Central memory CD4-positive, alpha-beta T cell (primary cell): ENCODE data around the gene TMEM87A.

ENCODE experiments used
- DNase-seq: peaks from one replicate; pipeline ENCODE4 v3.0.0; 2022

Gene TMEM87A

GRCh38 chr15:42202653-42203052 is 70.6 kb downstream of the TMEM87A start:
- DNase-seq = no peak

- DNase-seq = no peak
Measured at GRCh38 chr15:42201801-42202200, 71.4 kb downstream of the TMEM87A start.

- DNase-seq = no peak
Measured at GRCh38 chr15:42199126-42199525, 74.1 kb downstream of the TMEM87A start.

- no peak for DNase-seq
Measured at GRCh38 chr15:42198516-42198915, 74.7 kb downstream of the TMEM87A start.

- DNase-seq = no peak
Measured at GRCh38 chr15:42194513-42194912, 78.7 kb downstream of the TMEM87A start.

- no peak for DNase-seq
Measured at GRCh38 chr15:42193383-42193782, 79.8 kb downstream of the TMEM87A start.

GRCh38 chr15:42191610-42192346 is 81.5 kb downstream of the TMEM87A start:
- DNase-seq = no peak

GRCh38 chr15:42190370-42190769 is 82.9 kb downstream of the TMEM87A start:
- no peak for DNase-seq

GRCh38 chr15:42185801-42186200 is 87.4 kb downstream of the TMEM87A start:
- DNase-seq = no peak

- DNase-seq = no peak
Measured at GRCh38 chr15:42184736-42185135, 88.5 kb downstream of the TMEM87A start.

GRCh38 chr15:42184296-42184695 is 88.9 kb downstream of the TMEM87A start:
- no peak for DNase-seq

- DNase-seq = no peak
Measured at GRCh38 chr15:42182961-42183360, 90.3 kb downstream of the TMEM87A start.

GRCh38 chr15:42182328-42182886 is 90.8 kb downstream of the TMEM87A start:
- no peak for DNase-seq

GRCh38 chr15:42178056-42178455 is 95.2 kb downstream of the TMEM87A start:
- no peak for DNase-seq

- DNase-seq = no peak
Measured at GRCh38 chr15:42175671-42176070, 97.6 kb downstream of the TMEM87A start.

GRCh38 chr15:42172475-42172874 is 100.8 kb downstream of the TMEM87A start:
- no peak for DNase-seq

- no peak for DNase-seq
Measured at GRCh38 chr15:42171795-42172194, 101.4 kb downstream of the TMEM87A start.

GRCh38 chr15:42171122-42171521 is 102.1 kb downstream of the TMEM87A start:
- no peak for DNase-seq

GRCh38 chr15:42166225-42166940 is 106.8 kb downstream of the TMEM87A start:
- no peak for DNase-seq

GRCh38 chr15:42165106-42165505 is 108.1 kb downstream of the TMEM87A start:
- DNase-seq = no peak

GRCh38 chr15:42163947-42164550 is 109.2 kb downstream of the TMEM87A start:
- no peak for DNase-seq

GRCh38 chr15:42163291-42163690 is 109.9 kb downstream of the TMEM87A start:
- no peak for DNase-seq
